ENCODE measurements around the gene LRP1B. TPM values are rescaled to one million over a fixed set of nuclear protein-coding genes. Genes with fewer than 3 reads are reported as not detected.

LRP1B gene
- polyA plus RNA-seq, 1 of the 3 experiments (the other 2 are of a cell fraction): 0.28 TPM

GRCh38 chr2:142048581-142048980 is 82.2 kb downstream of the LRP1B start (continued):
- TF ChIP-seq GATA2 (CRISPR knock-in tag; IDR thresholded peaks at IDR 0.05) (no peak), SIN3A (IDR thresholded peaks at IDR 0.05; ENCODE audit: borderline replicate concordance, low read depth, low read length) (no peak), EZH2phosphoT487 (IDR thresholded peaks at IDR 0.05; ENCODE audit: borderline replicate concordance, low read depth) (no peak), USF1 (IDR thresholded peaks at IDR 0.05; ENCODE audit: borderline replicate concordance, low read depth) (no peak), PBX3 (IDR thresholded peaks at IDR 0.05) (no peak), GABPA (IDR thresholded peaks at IDR 0.05; ENCODE audit: low read depth) (no peak), FOSL2 (IDR thresholded peaks at IDR 0.05; ENCODE audit: borderline replicate concordance, low read depth) (no peak), RFX5 (IDR thresholded peaks at IDR 0.05; ENCODE audit: low read length) (no peak), JUND (IDR thresholded peaks at IDR 0.05) (no peak)

- CTCF ChIA-PET: no interaction called here
These were observed 85.2 kb downstream of the LRP1B start for GRCh38 chr2:142045641-142046040.

More at GRCh38 chr2:142045641-142046040, 85.2 kb downstream of the LRP1B start:
- Histone ChIP-seq H3K4me2 (no peak overlapping the region), H3K4me3 (ENCODE audit: low read depth in 2 of 2, low read length in 1 of 2) (no peak overlapping the region), H3K4me1 (ENCODE audit: control insufficient read depth in 1 of 2, insufficient read depth in 2 of 2, low read depth in 1 of 2, low read length in 1 of 2) (no peaks in the 10 kb centered on the region; a peak in 2 of 4 replicates), H2AFZ (ENCODE audit: low read depth) (no peak overlapping the region), H3K9me2 (0 out of 2 replicates have a peak, but pooled peaks cover 3% of the 10 kb centered on the region), H3F3A (replicated peaks; ENCODE audit: insufficient read depth) (no peaks in the 10 kb centered on the region), H3K9me3 (no peaks in the 10 kb centered on the region), H3K36me3 (replicated peaks in 1 of 2; ENCODE audit: control insufficient read depth in 1 of 2, insufficient read depth in 2 of 2, low read length in 1 of 2) (no peaks in the 10 kb centered on the region), H3K27me3 (ENCODE audit: insufficient read depth) (no peaks in the 10 kb centered on the region), H3K9ac (no peak overlapping the region), H4K20me1 (ENCODE audit: insufficient read depth) (no peaks in the 10 kb centered on the region), H3K27ac (ENCODE audit: low read depth in 2 of 2, low read length in 1 of 2) (no peak overlapping the region), H3K79me2 (ENCODE audit: insufficient read depth) (no peaks in the 10 kb centered on the region)
- WGBS (ENCODE audit: low lambda C conversion rate): 86% methylated on average over 4 of the region's 4 CpGs
- no peak for TF ChIP-seq YY1 (IDR thresholded peaks at IDR 0.05; ENCODE audit: low read depth)
- no peak for TF ChIP-seq RAD21 (IDR thresholded peaks at IDR 0.05; ENCODE audit: low read length)
- TF ChIP-seq PBX3 (IDR thresholded peaks at IDR 0.05): no peak
- no peak for TF ChIP-seq TCF12 (IDR thresholded peaks at IDR 0.05)
- no peak for TF ChIP-seq POLR2AphosphoS5 (IDR thresholded peaks at IDR 0.05; ENCODE audit: low read depth, low read length)
- no peak for TF ChIP-seq RFX5 (IDR thresholded peaks at IDR 0.05; ENCODE audit: low read length)
- TF ChIP-seq MAX (IDR thresholded peaks at IDR 0.05; ENCODE audit: low read depth): no peak
- TF ChIP-seq USF1 (IDR thresholded peaks at IDR 0.05; ENCODE audit: borderline replicate concordance, low read depth): no peak
- no peak for TF ChIP-seq SIN3A (IDR thresholded peaks at IDR 0.05; ENCODE audit: borderline replicate concordance, low read depth, low read length)
- no peak for TF ChIP-seq FOXM1 (IDR thresholded peaks at IDR 0.05; ENCODE audit: low read depth)
- TF ChIP-seq GABPA (IDR thresholded peaks at IDR 0.05; ENCODE audit: low read depth): no peak
- no peak for TF ChIP-seq SMC3 (IDR thresholded peaks at IDR 0.05; ENCODE audit: low read depth, low read length)
- TF ChIP-seq USF2 (IDR thresholded peaks at IDR 0.05; ENCODE audit: borderline replicate concordance, low read depth, low read length): no peak
- TF ChIP-seq MEF2A (IDR thresholded peaks at IDR 0.05; ENCODE audit: borderline replicate concordance, low read depth): no peak
- TF ChIP-seq TAF1 (IDR thresholded peaks at IDR 0.05; ENCODE audit: borderline replicate concordance, low read depth, low read length): no peak
- TF ChIP-seq EZH2phosphoT487 (IDR thresholded peaks at IDR 0.05; ENCODE audit: borderline replicate concordance, low read depth): no peak
- DNase-seq: no peak
- POLR2A ChIA-PET: no interaction called here
